Activated CD4-positive, alpha-beta T cell treated with anti-CD3 and anti-CD28 coated beads, Interleukin-2, amount 10 ng/mL, durations not matched to agents 7 days and 5 days (primary cell): ENCODE measurements around the gene PIWIL4. TPM values are rescaled to one million over a fixed set of nuclear protein-coding genes. Genes with fewer than 3 reads are reported as not detected.

Experiments
- CTCF ChIA-PET: fragments of 350-600 bp; sonication (Branson Sonifier 250); formaldehyde crosslinking; loops from one replicate; lab custom pipeline; 2021; ENCODE audit warnings: antibody characterized with exemption; lab: Charles Lee
- POLR2A ChIA-PET: fragments of 350-600 bp; sonication (Branson Sonifier 250); formaldehyde crosslinking; loops from one replicate; lab custom pipeline; 2021; ENCODE audit warnings: antibody characterized with exemption; lab: Charles Lee
- DNase-seq: peaks from one replicate; pipeline ENCODE4 v3.0.0-alpha.2; 2020
- H3K27ac Mint-ChIP-seq: one replicate; pipeline ENCODE4 v1.8.0; 2021; ENCODE audit warnings: mild to moderate bottlenecking, moderate library complexity, mixed read lengths
- H3K27me3 Mint-ChIP-seq: one replicate; pipeline ENCODE4 v1.8.0; 2021; ENCODE audit warnings: mixed read lengths
- H3K36me3 Mint-ChIP-seq: one replicate; pipeline ENCODE4 v1.8.0; 2021; ENCODE audit warnings: low read depth, mixed read lengths
- H3K4me1 Mint-ChIP-seq: one replicate; pipeline ENCODE4 v1.8.0; 2021; ENCODE audit warnings: mixed read lengths
- H3K4me3 Mint-ChIP-seq: one replicate; pipeline ENCODE4 v1.8.0; 2021; ENCODE audit warnings: mild to moderate bottlenecking, moderate library complexity, mixed read lengths
- H3K9me3 Mint-ChIP-seq: one replicate; pipeline ENCODE4 v1.8.0; 2021; ENCODE audit warnings: mixed read lengths
- total RNA-seq, 2 experiments: library from RNA; stranded (reverse); gene quantifications; one replicate each; pipeline ENCODE4 v1.2.3, GENCODE V29; 2021

The PIWIL4 gene
- under 1 TPM; 0.55 to 0.65 TPM for total RNA-seq

DNA sequence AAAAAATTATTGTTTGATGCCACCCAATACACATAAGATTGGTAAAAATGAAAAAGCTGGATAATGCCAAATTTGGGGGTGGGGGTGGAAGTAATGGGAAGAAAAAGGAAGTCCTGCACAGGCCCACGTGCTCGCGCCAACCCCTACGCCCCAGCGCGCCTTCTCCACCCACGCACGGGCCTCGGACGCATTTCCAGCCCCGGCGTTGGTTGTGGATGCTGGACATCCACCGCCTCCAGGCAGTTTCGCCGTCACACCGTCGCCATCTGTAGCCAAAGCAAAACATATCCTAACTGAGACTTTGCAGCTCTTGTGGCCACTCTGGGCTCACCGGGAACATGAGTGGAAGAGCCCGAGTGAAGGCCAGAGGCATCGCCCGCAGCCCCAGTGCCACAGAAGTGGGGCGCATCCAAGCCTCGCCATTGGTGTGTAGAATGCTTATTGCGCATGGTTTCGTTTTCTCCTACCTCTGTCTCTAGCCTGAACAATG is at the start of gene PIWIL4:
Gene PIWIL4 (plus strand): TSS at position 188 of the 490 bp plus-strand sequence. CDS start 151 bp downstream, at position 339.
- POLR2A ChIA-PET: no interaction called here
- H3K4me1 Mint-ChIP-seq: no peaks in the 10 kb centered on the region
- DNase-seq: no peak
- no peaks in the 10 kb centered on the region for H3K9me3 Mint-ChIP-seq
- no peaks in the 10 kb centered on the region for H3K27me3 Mint-ChIP-seq
- no peak within 1 kb of the TSS for H3K4me3 Mint-ChIP-seq
- CTCF ChIA-PET: no interaction called here
- no peaks in the 10 kb centered on the region for H3K36me3 Mint-ChIP-seq
- no peak within 1 kb of the TSS for H3K27ac Mint-ChIP-seq

GRCh38 chr11:94518300-94518699 is 48.9 kb upstream of the PIWIL4 start:
- Mint-ChIP-seq H3K4me1 (no peaks in the 10 kb centered on the region), H3K4me3 (no peak overlapping the region), H3K27ac (no peak overlapping the region), H3K9me3 (no peaks in the 10 kb centered on the region), H3K27me3 (peaks cover 21% of the 10 kb centered on the region), H3K36me3 (no peaks in the 10 kb centered on the region)
- POLR2A ChIA-PET: no interaction called here
- CTCF ChIA-PET: no interaction called here
- DNase-seq: no peak

DNA sequence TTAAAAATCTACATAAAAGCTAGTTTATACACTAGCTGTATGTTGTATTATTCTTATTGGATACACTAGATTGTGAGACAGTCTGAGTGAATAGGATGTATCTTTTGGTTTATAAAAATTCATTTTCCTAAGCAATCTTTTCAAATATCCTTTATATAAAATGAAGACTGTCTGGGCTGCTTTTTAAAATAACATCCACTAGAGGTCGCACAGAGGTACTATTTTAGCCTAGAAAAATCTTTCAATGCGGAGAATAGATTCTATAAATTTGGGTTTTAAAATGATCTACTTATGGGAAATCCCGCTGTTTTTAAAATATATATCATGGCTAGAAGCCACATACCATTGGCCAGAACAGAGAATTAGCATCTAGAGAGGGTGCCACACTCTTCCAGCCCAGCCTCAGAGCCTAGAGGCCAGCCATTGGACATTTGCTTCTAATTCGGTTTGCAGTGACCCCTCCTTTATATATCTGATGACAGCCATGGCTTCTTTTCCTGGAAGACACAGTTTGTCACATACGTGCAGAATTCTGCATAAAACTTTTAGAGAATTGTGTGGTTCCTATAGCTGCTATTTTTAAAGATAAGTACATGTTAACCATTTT is 47.6 kb upstream of the PIWIL4 start:
- DNase-seq: peak; percentile 24
- Mint-ChIP-seq H3K4me3 (no peak overlapping the region), H3K4me1 (no peaks in the 10 kb centered on the region), H3K36me3 (no peaks in the 10 kb centered on the region), H3K27ac (no peak overlapping the region), H3K9me3 (no peaks in the 10 kb centered on the region), H3K27me3 (peaks cover 15% of the 10 kb centered on the region)
- POLR2A ChIA-PET: no interaction called here
- CTCF ChIA-PET: interaction anchor here (0.9 kb wide), 1 partner anchor 624 kb away, joined by 3 read pairs; no protein-coding TSS in a partner anchor

DNA sequence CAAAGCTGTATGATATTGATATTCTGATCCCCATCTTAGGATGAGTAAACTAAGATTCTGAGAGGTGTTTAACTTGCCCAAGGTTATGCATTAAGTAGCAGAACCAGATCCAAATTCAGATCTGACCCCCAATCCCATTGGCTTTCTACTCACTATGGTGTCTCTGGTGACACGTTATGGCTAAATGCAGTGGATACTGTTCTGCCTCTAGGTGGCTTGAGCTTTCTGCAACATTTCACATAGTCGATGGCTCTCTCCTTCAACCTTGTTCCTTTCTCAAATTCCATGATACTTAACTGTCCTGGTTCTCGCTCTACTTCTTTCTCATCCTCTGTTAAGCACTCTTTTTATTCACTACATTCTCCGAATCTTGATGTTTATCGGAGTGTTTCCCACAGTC is 45.5 kb upstream of the PIWIL4 start:
- ChIA-PET POLR2A (no interaction called here), CTCF (interaction anchor here (0.8 kb wide), 1 partner anchor 15 kb away, joined by 3 read pairs; no protein-coding TSS in a partner anchor)
- Mint-ChIP-seq H3K27ac (no peak overlapping the region), H3K27me3 (peaks cover 9% of the 10 kb centered on the region), H3K4me1 (no peaks in the 10 kb centered on the region), H3K36me3 (no peaks in the 10 kb centered on the region), H3K4me3 (no peak overlapping the region), H3K9me3 (no peaks in the 10 kb centered on the region)
- DNase-seq: no peak

GRCh38 chr11:94524341-94524740 is 42.8 kb upstream of the PIWIL4 start:
- Mint-ChIP-seq H3K9me3 (no peaks in the 10 kb centered on the region), H3K36me3 (no peaks in the 10 kb centered on the region), H3K27ac (no peak overlapping the region), H3K4me1 (no peaks in the 10 kb centered on the region), H3K4me3 (no peak overlapping the region), H3K27me3 (peaks cover 26% of the 10 kb centered on the region)
- DNase-seq: no peak
- ChIA-PET CTCF (no interaction called here), POLR2A (no interaction called here)

GRCh38 chr11:94525546-94526324 is 41.4 kb upstream of the PIWIL4 start:
- no peak for DNase-seq
- CTCF ChIA-PET: no interaction called here
- H3K36me3 Mint-ChIP-seq: no peaks in the 10 kb centered on the region
- peaks cover 26% of the 10 kb centered on the region for H3K27me3 Mint-ChIP-seq
- no peaks in the 10 kb centered on the region for H3K9me3 Mint-ChIP-seq
- no peak overlapping the region for H3K4me3 Mint-ChIP-seq
- no peak overlapping the region for H3K27ac Mint-ChIP-seq
- POLR2A ChIA-PET: no interaction called here
- H3K4me1 Mint-ChIP-seq: no peaks in the 10 kb centered on the region

DNA sequence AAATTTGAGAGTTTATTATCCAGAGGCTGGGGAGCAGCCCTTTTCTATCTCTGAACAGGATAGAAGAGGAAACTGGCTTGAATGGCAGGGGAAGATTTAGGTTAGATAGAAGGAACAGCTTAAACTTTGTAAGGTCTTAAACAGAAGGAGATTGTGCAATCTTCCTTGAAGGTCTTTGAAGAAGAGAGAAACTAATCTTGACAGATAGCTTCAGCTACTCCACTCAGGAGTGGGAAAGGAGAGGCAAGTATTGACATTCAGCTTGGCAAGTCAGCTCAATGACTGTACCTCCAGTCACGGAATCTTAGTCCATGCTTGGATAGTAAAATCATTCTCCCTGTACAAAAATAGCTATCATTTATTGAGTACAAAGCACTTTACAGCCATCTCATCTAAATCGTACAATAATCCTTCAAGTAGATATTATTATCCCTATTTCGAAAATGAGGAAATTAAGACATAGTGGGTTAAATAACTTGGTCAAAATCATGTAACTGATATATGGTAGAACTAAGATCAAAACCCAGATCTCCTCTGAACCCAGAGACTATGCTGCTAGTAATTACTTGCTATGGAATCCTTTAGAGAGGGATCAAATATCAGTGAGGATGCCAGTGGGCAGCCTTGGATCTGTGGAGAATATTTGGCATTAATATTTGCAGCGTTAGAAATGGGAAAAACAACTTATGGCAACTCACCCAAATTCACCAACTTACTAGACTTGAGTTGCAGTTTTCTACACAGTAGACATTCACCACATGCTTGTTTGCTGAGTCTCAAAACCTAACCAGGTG is 40.3 kb upstream of the PIWIL4 start:
- Mint-ChIP-seq H3K4me3 (no peak overlapping the region), H3K27ac (no peak overlapping the region), H3K4me1 (no peaks in the 10 kb centered on the region), H3K36me3 (no peaks in the 10 kb centered on the region), H3K27me3 (peaks cover 31% of the 10 kb centered on the region), H3K9me3 (no peaks in the 10 kb centered on the region)
- no peak for DNase-seq
- ChIA-PET POLR2A (no interaction called here), CTCF (no interaction called here)

GRCh38 chr11:94528551-94528950 is 38.6 kb upstream of the PIWIL4 start:
- no peak overlapping the region for H3K4me3 Mint-ChIP-seq
- no peaks in the 10 kb centered on the region for H3K9me3 Mint-ChIP-seq
- CTCF ChIA-PET: no interaction called here
- no peak overlapping the region for H3K27ac Mint-ChIP-seq
- H3K36me3 Mint-ChIP-seq: no peaks in the 10 kb centered on the region
- no peak for DNase-seq
- H3K27me3 Mint-ChIP-seq: peaks cover 38% of the 10 kb centered on the region
- POLR2A ChIA-PET: no interaction called here
- no peaks in the 10 kb centered on the region for H3K4me1 Mint-ChIP-seq

- DNase-seq: no peak
- CTCF ChIA-PET: no interaction called here
- no peak overlapping the region for H3K27ac Mint-ChIP-seq
- H3K27me3 Mint-ChIP-seq: peaks cover 43% of the 10 kb centered on the region
- no peak overlapping the region for H3K4me3 Mint-ChIP-seq
- POLR2A ChIA-PET: no interaction called here
- H3K4me1 Mint-ChIP-seq: no peaks in the 10 kb centered on the region
- no peaks in the 10 kb centered on the region for H3K9me3 Mint-ChIP-seq
- H3K36me3 Mint-ChIP-seq: no peaks in the 10 kb centered on the region
These were observed 35.0 kb upstream of the PIWIL4 start for GRCh38 chr11:94532211-94532610.

- Mint-ChIP-seq H3K36me3 (no peaks in the 10 kb centered on the region), H3K27ac (no peak overlapping the region), H3K9me3 (no peaks in the 10 kb centered on the region), H3K27me3 (peaks cover 44% of the 10 kb centered on the region), H3K4me1 (no peaks in the 10 kb centered on the region), H3K4me3 (no peak overlapping the region)
- ChIA-PET CTCF (no interaction called here), POLR2A (no interaction called here)
- no peak for DNase-seq
These were observed 34.0 kb upstream of the PIWIL4 start for GRCh38 chr11:94533206-94533605.

DNA sequence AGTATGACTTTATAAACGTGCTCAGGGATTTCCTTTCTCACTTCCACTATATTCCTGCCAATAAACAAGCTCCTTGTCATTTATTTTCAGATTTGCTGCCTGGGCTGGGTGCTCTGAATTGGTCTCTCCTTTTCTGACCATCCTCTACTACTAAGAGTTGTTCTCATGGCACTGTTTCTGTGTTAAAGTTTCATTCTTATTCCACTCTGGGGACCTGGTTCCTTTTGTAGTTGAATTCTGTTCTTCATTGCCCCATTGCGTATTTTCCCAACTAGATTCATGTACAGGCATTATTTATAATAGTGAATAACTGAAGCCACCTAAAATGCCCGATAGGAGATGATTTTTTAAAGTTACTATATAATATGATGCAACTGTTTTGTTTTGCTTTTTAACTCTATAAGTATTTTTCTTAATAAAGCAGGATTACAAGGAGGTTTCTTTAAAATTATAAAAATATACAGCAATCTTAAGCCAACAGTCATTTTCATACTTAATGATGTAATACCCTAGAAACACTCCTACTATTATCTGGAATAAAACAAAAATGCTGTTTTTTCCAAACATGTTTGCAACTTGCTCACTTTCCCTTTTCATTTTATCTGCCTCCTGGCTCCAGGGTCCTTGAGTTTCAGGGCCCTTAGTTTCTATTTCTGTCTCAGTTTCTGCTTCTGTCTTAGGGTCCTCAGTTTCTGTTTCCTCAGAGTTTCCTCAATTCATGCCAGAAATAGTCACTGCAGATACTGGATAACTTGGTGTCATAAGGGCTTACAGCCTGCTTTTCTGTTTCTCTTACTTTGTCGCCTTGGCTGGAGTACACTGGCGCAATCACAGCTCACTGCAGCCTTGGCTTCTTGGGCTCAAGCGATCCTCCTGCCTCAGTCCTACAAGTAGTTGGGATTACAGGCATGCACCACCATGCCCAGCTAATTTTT is 33.2 kb upstream of the PIWIL4 start:
- POLR2A ChIA-PET: interaction anchor here (0.6 kb wide), 1 partner anchor 10 kb away, joined by 4 read pairs; the partner anchor contains the start of gene FUT4
- Mint-ChIP-seq H3K4me3 (no peak overlapping the region), H3K27me3 (peaks cover 38% of the 10 kb centered on the region), H3K4me1 (no peaks in the 10 kb centered on the region), H3K27ac (no peak overlapping the region), H3K9me3 (no peaks in the 10 kb centered on the region), H3K36me3 (no peaks in the 10 kb centered on the region)
- CTCF ChIA-PET: no interaction called here
- no peak for DNase-seq

- POLR2A ChIA-PET: no interaction called here
- CTCF ChIA-PET: interaction anchor here (1.3 kb wide), 1 partner anchor 15 kb away, joined by 3 read pairs; no protein-coding TSS in a partner anchor
- no peak for DNase-seq
- Mint-ChIP-seq H3K27me3 (peaks cover 33% of the 10 kb centered on the region), H3K36me3 (no peaks in the 10 kb centered on the region), H3K4me3 (no peak overlapping the region), H3K27ac (no peak overlapping the region), H3K4me1 (peaks cover 4% of the 10 kb centered on the region), H3K9me3 (no peaks in the 10 kb centered on the region)
These were observed 30.8 kb upstream of the PIWIL4 start for GRCh38 chr11:94536386-94536785.
